ENCODE data around the gene RNU6-7.

- TF ChIP-seq, protein P1, sequence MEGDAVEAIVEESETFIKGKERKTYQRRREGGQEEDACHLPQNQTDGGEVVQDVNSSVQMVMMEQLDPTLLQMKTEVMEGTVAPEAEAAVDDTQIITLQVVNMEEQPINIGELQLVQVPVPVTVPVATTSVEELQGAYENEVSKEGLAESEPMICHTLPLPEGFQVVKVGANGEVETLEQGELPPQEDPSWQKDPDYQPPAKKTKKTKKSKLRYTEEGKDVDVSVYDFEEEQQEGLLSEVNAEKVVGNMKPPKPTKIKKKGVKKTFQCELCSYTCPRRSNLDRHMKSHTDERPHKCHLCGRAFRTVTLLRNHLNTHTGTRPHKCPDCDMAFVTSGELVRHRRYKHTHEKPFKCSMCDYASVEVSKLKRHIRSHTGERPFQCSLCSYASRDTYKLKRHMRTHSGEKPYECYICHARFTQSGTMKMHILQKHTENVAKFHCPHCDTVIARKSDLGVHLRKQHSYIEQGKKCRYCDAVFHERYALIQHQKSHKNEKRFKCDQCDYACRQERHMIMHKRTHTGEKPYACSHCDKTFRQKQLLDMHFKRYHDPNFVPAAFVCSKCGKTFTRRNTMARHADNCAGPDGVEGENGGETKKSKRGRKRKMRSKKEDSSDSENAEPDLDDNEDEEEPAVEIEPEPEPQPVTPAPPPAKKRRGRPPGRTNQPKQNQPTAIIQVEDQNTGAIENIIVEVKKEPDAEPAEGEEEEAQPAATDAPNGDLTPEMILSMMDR (IDR thresholded peaks at IDR 0.05) = no peak
- TF ChIP-seq ATF3 (CRISPR knock-in tag; conservative IDR thresholded peaks at IDR 0.05) = no peak
Observed at GRCh38 chr14:32201193-32201815, 541 bp upstream of the RNU6-7 start.
